ENCODE results near the gene TTLL13.
"Not testable (repeated sequence)": the region's sequence is repeated elsewhere in the genome, so short reads cannot be mapped to it uniquely, and the experiment has no call there.

TTLL13 gene

DNA sequence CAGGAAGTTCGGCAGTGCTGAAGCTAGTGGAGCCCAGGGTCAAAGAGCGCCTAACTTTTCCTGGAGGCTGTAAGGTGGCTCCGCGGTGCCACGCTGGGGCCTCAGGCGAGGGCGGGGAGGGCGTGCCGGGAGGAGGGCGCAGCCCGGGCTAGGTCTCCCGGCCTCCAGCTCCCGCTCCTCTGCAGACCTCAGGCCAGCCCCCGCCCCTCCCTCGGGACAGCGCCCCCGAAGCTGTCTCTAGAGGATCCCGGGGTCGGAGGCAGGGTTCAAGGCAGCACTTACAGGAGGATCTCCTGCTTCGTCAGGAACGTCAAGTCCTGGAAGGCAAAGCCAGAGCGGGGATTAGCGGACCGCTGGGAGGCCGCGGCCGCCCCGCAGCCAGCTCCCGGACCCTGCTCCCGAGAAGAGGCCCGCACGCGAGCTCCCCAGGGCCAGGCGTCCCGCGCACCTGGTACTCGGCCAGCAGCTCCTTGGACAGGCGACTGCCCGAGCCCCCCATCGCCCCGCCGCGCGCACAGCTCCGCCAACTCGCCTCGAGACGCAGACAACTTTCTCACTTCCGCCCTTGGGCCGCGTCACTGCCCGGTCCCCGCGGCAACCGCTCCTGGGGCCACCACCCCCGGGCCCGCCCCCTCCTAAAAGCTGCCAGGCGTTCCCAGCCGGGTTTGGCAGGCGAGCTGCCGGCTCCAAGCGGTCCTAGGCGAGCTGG is 15.8 kb upstream of the TTLL13 start, which contains the start of gene CIB1:
Gene CIB1 (minus strand): TSS at position 555 of the 709 bp plus-strand sequence. CDS start 56 bp downstream, at position 499.
- DNase-seq = peak in 52 of 56 donors; percentile 72 to 98 (median 95)

- peak in 4 of 56 donors; percentile 66 to 91 (median 72) for DNase-seq
Measured at GRCh38 chr15:90234096-90234988, 15.0 kb upstream of the TTLL13 start, which contains the start of gene GDPGP1. Gene GDPGP1 (plus strand): TSS chr15:90234209. CDS start chr15:90240909, 6,700 bp downstream.

DNA sequence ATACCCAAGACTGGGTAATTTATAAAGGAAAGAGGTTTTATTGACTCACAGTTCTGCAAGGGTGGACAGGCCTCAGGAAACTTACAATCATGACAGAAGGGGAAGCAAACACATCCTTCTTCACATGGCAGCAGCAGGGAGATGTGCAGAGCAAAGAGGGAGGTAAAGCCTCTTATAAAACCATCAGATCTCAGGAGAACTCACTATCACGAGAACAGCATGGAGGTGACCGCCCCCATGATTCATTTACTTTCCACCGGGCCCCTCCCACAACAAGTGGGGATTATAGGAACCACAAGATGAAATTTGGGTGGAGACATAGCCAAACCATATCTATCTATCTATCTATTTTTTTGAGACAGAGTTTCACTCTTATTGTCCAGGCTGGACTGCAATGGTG is 10.0 kb upstream of the TTLL13 start:
- no peak for DNase-seq

GRCh38 chr15:90240856-90241255 is 8.5 kb upstream of the TTLL13 start:
- no peak for DNase-seq

GRCh38 chr15:90241343-90242192 is 7.8 kb upstream of the TTLL13 start:
- no peak for DNase-seq

- DNase-seq = no peak
Measured at GRCh38 chr15:90243943-90244639, 5.3 kb upstream of the TTLL13 start.

DNA sequence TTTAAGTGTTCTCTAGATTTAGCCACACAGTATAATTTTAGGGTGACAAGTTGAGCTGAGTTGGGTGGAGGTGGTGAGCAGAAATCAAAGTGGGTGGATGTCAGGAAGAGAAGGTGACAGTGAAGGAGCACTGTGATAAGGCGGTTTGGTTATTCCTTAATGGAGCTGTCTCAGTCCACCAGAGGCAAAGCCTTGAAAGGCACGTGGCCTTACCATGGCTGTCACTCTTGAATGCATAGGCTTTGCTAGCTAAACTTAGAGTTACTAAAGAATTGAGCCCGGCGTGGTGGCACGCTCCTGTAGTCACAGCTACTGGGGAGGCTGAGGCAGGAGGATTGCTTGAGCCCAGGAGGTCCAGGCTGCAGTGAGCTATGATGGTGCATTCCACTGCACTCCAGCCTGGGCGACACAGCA is 560 bp upstream of the TTLL13 start:
- DNase-seq = peak in 23 of 56 donors; percentile 11 to 54 (median 36)

DNA sequence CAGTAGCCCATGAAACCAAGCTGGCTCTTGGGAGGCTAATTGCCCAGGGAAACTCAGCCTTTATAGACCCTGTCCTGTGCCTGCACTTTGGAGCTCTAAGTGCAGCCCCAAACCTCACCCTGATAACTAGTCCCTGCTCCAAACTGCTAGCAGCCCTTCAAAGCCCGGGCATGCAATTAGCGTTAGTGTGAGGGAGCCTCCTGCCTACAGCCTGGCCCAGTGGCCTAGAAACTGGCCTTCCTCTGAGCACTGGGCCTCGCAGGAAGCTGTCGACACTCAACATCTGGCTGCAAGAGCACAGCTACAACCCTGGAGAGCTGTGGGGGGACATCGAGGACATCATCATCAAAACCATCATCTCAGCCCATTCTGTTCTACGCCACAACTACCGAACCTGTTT is 8.4 kb downstream of the TTLL13 start:
- no peak for DNase-seq

GRCh38 chr15:90259524-90259923 is 10.2 kb downstream of the TTLL13 start:
- no peak for DNase-seq

GRCh38 chr15:90260731-90261130 is 11.4 kb downstream of the TTLL13 start:
- not testable (repeated sequence) for DNase-seq

GRCh38 chr15:90261811-90262210 is 12.5 kb downstream of the TTLL13 start:
- DNase-seq = no peak

DNA sequence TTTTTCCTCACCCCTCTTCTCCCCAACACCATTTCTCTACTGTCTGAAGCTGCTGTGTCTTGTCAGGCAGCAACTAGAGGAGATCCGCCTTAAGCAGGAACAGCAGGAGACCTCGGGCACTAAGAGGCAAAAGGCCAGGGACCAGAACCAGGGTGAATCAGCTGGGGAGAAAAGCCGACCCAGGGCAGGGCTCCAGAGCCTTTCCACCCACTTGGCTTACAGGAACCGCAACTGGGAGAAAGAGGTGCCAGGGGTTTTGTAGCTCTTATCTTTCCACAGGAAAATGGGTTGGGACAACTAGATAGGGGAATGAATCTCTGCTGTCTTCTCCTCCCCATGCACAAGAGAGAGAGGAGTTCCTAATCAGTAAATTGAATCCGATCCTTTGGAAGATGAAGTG is 13.1 kb downstream of the TTLL13 start:
- DNase-seq = no peak

- DNase-seq = peak in 2 of 56 donors; percentile 16 to 41
Measured at GRCh38 chr15:90264671-90265070, 15.3 kb downstream of the TTLL13 start.

DNA sequence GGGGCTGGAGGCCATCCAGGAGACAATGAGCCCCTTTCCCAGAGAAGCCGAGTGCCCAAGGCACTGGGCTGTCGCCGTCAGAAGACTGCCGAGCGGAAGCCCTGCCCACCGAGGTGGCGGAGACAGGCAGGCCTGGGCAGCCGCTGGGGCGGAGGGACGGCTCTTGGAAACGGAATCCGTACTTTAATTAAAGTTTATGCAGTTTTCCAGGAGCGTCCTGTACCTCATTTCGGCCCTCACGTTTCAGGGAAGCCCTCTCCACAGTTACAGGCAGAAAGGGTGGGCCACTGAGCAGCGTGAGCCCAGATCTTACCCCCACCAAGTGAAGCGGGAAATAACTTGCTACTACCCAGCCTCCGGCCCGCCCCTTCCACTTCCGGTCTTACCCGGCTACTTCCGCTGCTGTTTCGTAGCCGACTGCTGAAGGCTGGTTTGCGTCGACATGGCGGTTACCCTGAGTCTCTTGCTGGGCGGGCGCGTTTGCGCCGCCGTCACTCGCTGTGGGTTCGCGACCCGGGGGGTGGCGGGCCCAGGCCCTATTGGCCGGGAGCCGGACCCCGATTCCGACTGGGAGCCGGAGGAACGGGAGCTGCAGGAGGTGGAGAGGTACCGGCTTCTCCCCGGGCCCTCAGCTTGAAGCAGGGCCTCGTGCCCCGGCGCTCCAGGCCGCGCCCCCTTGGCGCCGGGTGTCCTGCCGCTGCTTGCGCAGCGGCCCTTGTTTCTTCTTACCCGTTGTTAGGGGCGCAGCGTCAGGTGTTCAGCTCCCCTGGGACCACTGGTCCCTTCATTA is 16.1 kb downstream of the TTLL13 start, which contains the start of gene NGRN:
Gene NGRN (plus strand): TSS at position 402 of the 790 bp plus-strand sequence. CDS start 41 bp downstream, at position 443.
- peak; percentile 8 to 97 (median 91) for DNase-seq

- peak in 31 of 56 donors; percentile 8 to 77 (median 46) for DNase-seq
Measured at GRCh38 chr15:90266061-90266431, 16.7 kb downstream of the TTLL13 start.

GRCh38 chr15:90266485-90266884 is 17.1 kb downstream of the TTLL13 start:
- DNase-seq = peak in 5 of 56 donors; percentile 4 to 22 (median 6)

DNA sequence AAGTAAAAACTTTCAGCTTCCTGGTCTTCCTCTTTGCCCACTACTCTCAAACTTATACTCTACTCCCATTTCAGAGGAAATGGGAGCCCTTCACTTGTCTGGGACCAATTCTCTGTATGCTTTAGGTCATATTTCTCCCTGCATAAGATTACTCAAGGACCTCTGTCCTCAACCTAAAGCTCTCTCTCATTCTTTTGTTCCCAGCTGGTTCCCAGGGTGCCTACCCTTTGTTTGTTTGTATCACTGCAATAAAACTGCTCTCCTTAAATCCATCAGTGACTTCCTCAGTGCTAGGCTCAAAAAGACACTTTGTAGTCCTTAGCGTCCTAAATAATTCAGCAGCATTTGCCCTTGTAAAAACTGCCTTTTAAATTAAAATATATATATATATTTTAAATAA is 19.1 kb downstream of the TTLL13 start:
- no peak for DNase-seq

DNA sequence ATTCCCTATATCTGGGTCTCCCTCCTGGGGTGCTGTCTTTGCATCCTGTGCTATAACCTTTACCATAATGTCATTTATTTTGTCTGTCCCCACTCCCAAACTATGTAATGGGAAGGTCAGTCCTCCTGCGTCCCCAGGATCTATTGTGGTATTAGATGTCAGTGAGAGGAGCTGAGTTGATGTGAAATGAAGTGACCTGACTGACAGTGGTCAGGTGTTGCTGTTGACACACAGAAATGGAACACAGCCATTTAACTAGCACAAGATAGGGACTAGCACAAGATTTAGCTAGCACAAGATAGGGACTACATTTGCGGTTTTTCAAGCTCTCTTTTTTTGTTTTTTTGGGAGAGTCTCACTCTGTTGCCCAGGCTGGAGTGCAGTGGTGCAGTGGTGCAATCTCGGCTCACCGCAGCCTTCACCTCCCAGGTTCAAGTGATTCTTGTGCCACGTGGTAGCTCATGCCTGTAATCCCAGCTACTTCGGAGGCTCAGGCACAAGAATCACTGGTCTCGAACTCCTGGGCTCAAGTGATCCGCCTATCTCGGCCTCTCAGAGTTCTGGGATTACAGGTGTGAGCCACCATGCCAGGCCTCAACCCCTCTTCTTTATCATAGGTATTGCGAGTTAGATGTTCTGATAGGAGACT is 21.3 kb downstream of the TTLL13 start:
- DNase-seq = no peak
